IMR-90 (cell line): ENCODE data around the gene ASS1. TPM values are rescaled to one million over a fixed set of nuclear protein-coding genes. Genes with fewer than 3 reads are reported as not detected.

Experiments
- ATAC-seq: fragments of 200-7000 bp; cut with Tn5 transposase; 2 replicates; pipeline ENCODE4 v1.9.1; 2020; ENCODE audit warnings: low read depth, mild to moderate bottlenecking, moderate library complexity
- BruUV-seq: library from RNA; stranded (reverse); fragments of 400-500 nt; replicated peaks from 2 replicates; lab custom pipeline; 2021; lab: Mats Ljungman, UMichigan
- CTCF ChIA-PET: fragments of 300-600 bp; formaldehyde crosslinking; extraction: SDS; loops from one replicate; lab custom pipeline; 2021; ENCODE audit warnings: antibody characterized with exemption; lab: Yijun Ruan, JAX
- POLR2A ChIA-PET: fragments of 300-600 bp; sonication (Branson Sonifier 250); formaldehyde crosslinking; loops from one replicate; lab custom pipeline; 2022; ENCODE audit warnings: antibody characterized with exemption; ENCODE audit not compliant: unreplicated experiment; lab: Charles Lee
- DNase-seq: peaks from one replicate; pipeline ENCODE4 v3.0.0; 2013
- H2AFZ ChIP-seq: replicated peaks from 2 replicates; pipeline ENCODE3; 2013; ENCODE audit warnings: low read length, mild to moderate bottlenecking; ENCODE audit not compliant: poor library complexity
- H2AK5ac ChIP-seq: 2 replicates; pipeline ENCODE4 v1.6.1; 2013; ENCODE audit warnings: low read depth, low read length, inconsistent platforms
- H2AK9ac ChIP-seq: replicated peaks from 2 replicates; pipeline ENCODE3; 2013; ENCODE audit warnings: mild to moderate bottlenecking, low read depth, low read length, moderate library complexity; ENCODE audit not compliant: poor library complexity
- H2BK120ac ChIP-seq: 2 replicates; pipeline ENCODE4 v1.6.1; 2013; ENCODE audit warnings: low read depth, low read length, inconsistent platforms
- H2BK15ac ChIP-seq: 3 replicates; pipeline ENCODE4 v1.6.1; 2013; ENCODE audit warnings: low read depth, low read length, inconsistent platforms
- H2BK20ac ChIP-seq: 2 replicates; pipeline ENCODE4 v1.6.1; 2013; ENCODE audit warnings: low read depth, mild to moderate bottlenecking, inconsistent platforms, low read length, moderate library complexity
- H2BK5ac ChIP-seq: 2 replicates; pipeline ENCODE4 v1.6.1; 2013; ENCODE audit warnings: mild to moderate bottlenecking, low read depth, low read length, inconsistent platforms; ENCODE audit not compliant: poor library complexity, severe bottlenecking
- H3K14ac ChIP-seq: replicated peaks from 2 replicates; pipeline ENCODE4 v1.6.1; 2013; ENCODE audit warnings: low read depth, low read length, inconsistent platforms
- H3K18ac ChIP-seq: 2 replicates; pipeline ENCODE4 v1.6.1; 2013; ENCODE audit warnings: low read depth, low read length, control low read depth
- H3K23ac ChIP-seq: 2 replicates; pipeline ENCODE4 v1.6.1; 2013; ENCODE audit warnings: low read depth, low read length, inconsistent platforms
- H3K27ac ChIP-seq: 2 replicates; pipeline ENCODE4 v1.5.1; 2013; ENCODE audit warnings: mild to moderate bottlenecking, control low read depth, low read length; ENCODE audit not compliant: insufficient read depth
- H3K27me3 ChIP-seq: 2 replicates; pipeline ENCODE4 v1.6.1; 2013; ENCODE audit warnings: low read length; ENCODE audit not compliant: control insufficient read depth, insufficient read depth
- H3K36me3 ChIP-seq: 2 replicates; pipeline ENCODE4 v1.6.1; 2013; ENCODE audit warnings: low read length, mixed read lengths; ENCODE audit not compliant: control insufficient read depth, insufficient read depth
- H3K4ac ChIP-seq: 2 replicates; pipeline ENCODE4 v1.6.1; 2013; ENCODE audit warnings: low read depth, low read length, inconsistent platforms
- H3K4me1 ChIP-seq: 2 replicates; pipeline ENCODE4 v1.6.1; 2013; ENCODE audit warnings: low read length, mixed read lengths; ENCODE audit not compliant: control insufficient read depth, insufficient read depth
- H3K4me2 ChIP-seq: 2 replicates; pipeline ENCODE4 v1.6.1; 2013; ENCODE audit warnings: low read depth, mild to moderate bottlenecking, control low read depth, low read length, moderate library complexity
- H3K4me3 ChIP-seq: 2 replicates; pipeline ENCODE4 v1.5.1; 2013; ENCODE audit warnings: low read depth, mild to moderate bottlenecking, control low read depth, low read length, moderate library complexity; ENCODE audit not compliant: insufficient read depth
- H3K56ac ChIP-seq: 2 replicates; pipeline ENCODE4 v1.6.1; 2013; ENCODE audit warnings: low read length, inconsistent platforms; ENCODE audit not compliant: insufficient read depth; ENCODE audit errors: extremely low read depth
- H3K79me1 ChIP-seq, 2 experiments: 2 replicates each; pipeline ENCODE4 v1.6.1; 2013; ENCODE audit warnings: low read length in 2 of 2, inconsistent platforms in 1 of 2, low read depth in 1 of 2
- H3K9ac ChIP-seq: 2 replicates; pipeline ENCODE4 v1.6.1; 2013; ENCODE audit warnings: low read depth, low read length, control low read depth
- H3K9me1 ChIP-seq: 2 replicates; pipeline ENCODE4 v1.6.1; 2013; ENCODE audit warnings: low read length, inconsistent platforms; ENCODE audit not compliant: insufficient read depth
- H3K9me3 ChIP-seq: 2 replicates; pipeline ENCODE4 v1.6.1; 2013; ENCODE audit warnings: low read length; ENCODE audit not compliant: control insufficient read depth, insufficient read depth
- H4K20me1 ChIP-seq: 2 replicates; pipeline ENCODE4 v1.6.1; 2013; ENCODE audit warnings: low read length, inconsistent platforms; ENCODE audit not compliant: insufficient read depth
- H4K5ac ChIP-seq: 2 replicates; pipeline ENCODE4 v1.6.1; 2013; ENCODE audit warnings: mild to moderate bottlenecking, low read depth, low read length, control low read depth
- H4K8ac ChIP-seq, 2 experiments: 2 replicates each; pipeline ENCODE4 v1.6.1; 2013; ENCODE audit warnings: low read depth in 2 of 2, low read length in 2 of 2, control low read depth in 1 of 2, inconsistent platforms in 1 of 2
- H4K91ac ChIP-seq: 2 replicates; pipeline ENCODE4 v1.6.1; 2013; ENCODE audit warnings: low read depth, low read length, inconsistent platforms; ENCODE audit not compliant: insufficient read depth
- BHLHE40 ChIP-seq: fragments of 150-350 bp; IDR thresholded peaks from 2 replicates; pipeline ENCODE4 v1.6.1; 2016; ENCODE audit warnings: mild to moderate bottlenecking, low read depth, low read length
- CEBPB ChIP-seq: IDR thresholded peaks from 2 replicates; pipeline ENCODE4 v1.6.1; 2012; ENCODE audit warnings: low read depth, low read length, improper control_type of control experiment
- CHD1 ChIP-seq: IDR thresholded peaks from 2 replicates; pipeline ENCODE4 v1.6.1; 2012; ENCODE audit warnings: low read depth, low read length, improper control_type of control experiment
- FOS ChIP-seq: fragments of 150-350 bp; IDR thresholded peaks from 2 replicates; pipeline ENCODE4 v1.6.1; 2016; ENCODE audit warnings: low read depth, low read length
- MAFK ChIP-seq: IDR thresholded peaks from 2 replicates; pipeline ENCODE4 v1.6.1; 2012; ENCODE audit warnings: low read depth, low read length, improper control_type of control experiment
- MAZ ChIP-seq: IDR thresholded peaks from 2 replicates; pipeline ENCODE4 v1.6.1; 2012; ENCODE audit warnings: low read depth, mild to moderate bottlenecking, low read length, improper control_type of control experiment, moderate library complexity, borderline replicate concordance
- NFE2L2 ChIP-seq: fragments of 150-350 bp; IDR thresholded peaks from 2 replicates; pipeline ENCODE4 v1.6.1; 2016; ENCODE audit warnings: low read depth, mild to moderate bottlenecking, low read length
- POLR2A ChIP-seq: IDR thresholded peaks from 2 replicates; pipeline ENCODE4 v1.6.1; 2012; ENCODE audit warnings: mild to moderate bottlenecking, low read depth, low read length
- RAD21 ChIP-seq: IDR thresholded peaks from 2 replicates; pipeline ENCODE4 v1.6.1; 2012; ENCODE audit warnings: low read length, improper control_type of control experiment
- RCOR1 ChIP-seq: IDR thresholded peaks from 2 replicates; pipeline ENCODE4 v1.6.1; 2012; ENCODE audit warnings: mild to moderate bottlenecking, low read length, improper control_type of control experiment; ENCODE audit not compliant: insufficient replicate concordance
- RFX5 ChIP-seq: IDR thresholded peaks from 2 replicates; pipeline ENCODE4 v1.8.0; 2012; ENCODE audit warnings: low read depth, mild to moderate bottlenecking, low read length, moderate library complexity
- SMC3 ChIP-seq: fragments of 150-350 bp; IDR thresholded peaks from 2 replicates; pipeline ENCODE4 v1.6.1; 2016; ENCODE audit warnings: low read depth, mild to moderate bottlenecking, antibody characterized with exemption, low read length, moderate library complexity
- WGBS, 2 experiments: methylation state at CpG; one replicate each; pipeline versions ENCODE4 v1.1.5 to v1.1.7; 2013; ENCODE audit warnings: missing lambda C conversion rate in 2 of 2; ENCODE audit not compliant: insufficient read length in 1 of 2; ENCODE audit errors: extremely low coverage in 2 of 2; 5-methylcytosine and 5-hydroxymethylcytosine counted together
- dilution Hi-C: fragments of 300-500 bp; cut with HindIII; formaldehyde crosslinking; loops from one replicate; pipeline ENCODE4 v1.14.3; 2018; ENCODE audit warnings: low sequenced_read_pairs; ENCODE audit not compliant: unreplicated experiment
- in situ Hi-C: fragments of 300-500 bp; cut with MboI; formaldehyde crosslinking; loops from 3 replicates; pipeline ENCODE4 v1.14.3; 2019; ENCODE audit warnings: low sequenced_read_pairs, inconsistent platforms, mixed read lengths
- intact Hi-C: fragments of 100-400 bp; cut with micrococcal nuclease; formaldehyde crosslinking; loops from 2 replicates; pipeline ENCODE4 v1.10.0; 2022
- polyA plus RNA-seq, 3 experiments: library from polyadenylated mRNA; depleted of rRNA; stranded (reverse); fragments of >200 nt; gene quantifications; 2 replicates each; pipeline ENCODE4 v1.2.3, GENCODE V29; 2012; ENCODE audit warnings: low replicate concordance in 1 of 3
- total RNA-seq: library from RNA; depleted of rRNA; stranded (reverse); fragments of >200 nt; gene quantifications from 2 replicates; pipeline ENCODE4 v1.2.3, GENCODE V29; 2012
- TF ChIP-seq, protein P1 (sequence below): fragments of 150-350 bp; IDR thresholded peaks from 2 replicates; pipeline ENCODE4 v1.6.1; 2017; ENCODE audit warnings: mild to moderate bottlenecking, antibody characterized with exemption, low read length, low read depth
- TF ChIP-seq, protein P2 (sequence below): fragments of 150-350 bp; IDR thresholded peaks from 2 replicates; pipeline ENCODE4 v1.6.1; 2016; ENCODE audit warnings: low read depth, mild to moderate bottlenecking, low read length, moderate library complexity, borderline replicate concordance

The ASS1 gene
- total and polyA plus RNA-seq, 2 of the 4 experiments (the other 2 are of a cell fraction), result 39.6 to 41.9 TPM

DNA sequence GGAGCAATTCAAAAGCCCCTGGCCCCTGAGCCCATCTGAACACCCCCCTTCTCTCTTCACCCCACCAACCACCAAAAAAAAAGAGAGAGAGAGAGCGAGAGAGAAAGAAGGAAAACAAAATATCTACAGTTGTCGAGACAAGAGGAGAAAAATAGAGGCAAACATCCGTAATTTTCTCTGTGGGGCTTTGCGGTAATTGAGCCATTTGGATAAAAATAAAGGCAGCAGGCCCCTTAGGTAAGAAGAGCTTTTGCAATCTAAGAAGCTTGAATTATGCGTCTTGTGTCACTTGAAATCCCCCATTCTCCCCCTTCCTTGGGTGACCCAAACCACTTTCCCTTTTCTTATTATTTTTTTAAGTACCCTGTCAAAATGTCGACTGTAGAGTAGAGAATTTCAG is 99.1 kb downstream of the ASS1 start:
- no peak overlapping the region for H2BK120ac ChIP-seq
- H4K20me1 ChIP-seq, result no peaks in the 10 kb centered on the region
- H2AK9ac ChIP-seq, result no peak overlapping the region
- no peak overlapping the region for H2BK5ac ChIP-seq
- H2AFZ ChIP-seq, result no peak overlapping the region
- TF ChIP-seq, protein P1, sequence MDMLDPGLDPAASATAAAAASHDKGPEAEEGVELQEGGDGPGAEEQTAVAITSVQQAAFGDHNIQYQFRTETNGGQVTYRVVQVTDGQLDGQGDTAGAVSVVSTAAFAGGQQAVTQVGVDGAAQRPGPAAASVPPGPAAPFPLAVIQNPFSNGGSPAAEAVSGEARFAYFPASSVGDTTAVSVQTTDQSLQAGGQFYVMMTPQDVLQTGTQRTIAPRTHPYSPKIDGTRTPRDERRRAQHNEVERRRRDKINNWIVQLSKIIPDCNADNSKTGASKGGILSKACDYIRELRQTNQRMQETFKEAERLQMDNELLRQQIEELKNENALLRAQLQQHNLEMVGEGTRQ, result no peak
- TF ChIP-seq SMC3, result no peak
- TF ChIP-seq BHLHE40, result no peak
- TF ChIP-seq POLR2A, result no peak
- TF ChIP-seq, protein P2, sequence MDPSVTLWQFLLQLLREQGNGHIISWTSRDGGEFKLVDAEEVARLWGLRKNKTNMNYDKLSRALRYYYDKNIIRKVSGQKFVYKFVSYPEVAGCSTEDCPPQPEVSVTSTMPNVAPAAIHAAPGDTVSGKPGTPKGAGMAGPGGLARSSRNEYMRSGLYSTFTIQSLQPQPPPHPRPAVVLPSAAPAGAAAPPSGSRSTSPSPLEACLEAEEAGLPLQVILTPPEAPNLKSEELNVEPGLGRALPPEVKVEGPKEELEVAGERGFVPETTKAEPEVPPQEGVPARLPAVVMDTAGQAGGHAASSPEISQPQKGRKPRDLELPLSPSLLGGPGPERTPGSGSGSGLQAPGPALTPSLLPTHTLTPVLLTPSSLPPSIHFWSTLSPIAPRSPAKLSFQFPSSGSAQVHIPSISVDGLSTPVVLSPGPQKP, result no peak
- no peak for TF ChIP-seq CEBPB
- no peak for TF ChIP-seq MAZ
- no peak for TF ChIP-seq RCOR1
- TF ChIP-seq MAFK, result no peak
- TF ChIP-seq CHD1, result no peak
- no peak for TF ChIP-seq RAD21
- no peak for TF ChIP-seq FOS
- TF ChIP-seq NFE2L2, result no peak
- TF ChIP-seq RFX5, result no peak
- ChIA-PET CTCF (no interaction called here), POLR2A (no interaction called here)
- no peak for DNase-seq
- no peaks in the 10 kb centered on the region for H3K9me3 ChIP-seq
- dilution Hi-C loops, result no loop called here
- H3K4me2 ChIP-seq, result no peak overlapping the region
- no peak overlapping the region for H3K4ac ChIP-seq
- no peak overlapping the region for H3K27ac ChIP-seq
- no peak overlapping the region for H4K8ac ChIP-seq
- intact Hi-C loops, result no loop called here
- no peak overlapping the region for H3K23ac ChIP-seq
- peaks cover 2% of the 10 kb centered on the region; the same call in 1 of the 2 replicates for H3K9me1 ChIP-seq
- H3K14ac ChIP-seq, result no peak overlapping the region
- in situ Hi-C loops, result no loop called here
- H3K56ac ChIP-seq, result no peak overlapping the region
- ATAC-seq, result no peak
- H3K79me1 ChIP-seq, result no peaks in the 10 kb centered on the region
- no peak overlapping the region for H2AK5ac ChIP-seq
- no peak overlapping the region for H3K9ac ChIP-seq
- no peak overlapping the region for H4K5ac ChIP-seq
- H2BK20ac ChIP-seq, result no peak overlapping the region
- peaks cover 49% of the 10 kb centered on the region for H3K27me3 ChIP-seq
- no TSS peak for BruUV-seq
- no peak overlapping the region for H2BK15ac ChIP-seq
- H3K4me3 ChIP-seq, result no peak overlapping the region
- no peak overlapping the region for H4K91ac ChIP-seq
- no CpG with 5 or more reads among the region's 6 CpGs for WGBS, 2 experiments
- H3K4me1 ChIP-seq, result no peaks in the 10 kb centered on the region
- H3K18ac ChIP-seq, result no peak overlapping the region
- H3K36me3 ChIP-seq, result no peaks in the 10 kb centered on the region
